HG03521 (cell line): ENCODE data around the gene BCL2.

Experiments
- ATAC-seq: cut with Tn5 transposase; IDR thresholded peaks from one replicate; pipeline ENCODE4 v1.9.1; 2021; ENCODE audit warnings: mild to moderate bottlenecking, moderate library complexity; ENCODE audit not compliant: unreplicated experiment

The BCL2 gene

GRCh38 chr18:63126134-63127069, 193.2 kb downstream of the BCL2 start:
- ATAC-seq, result no peak

DNA sequence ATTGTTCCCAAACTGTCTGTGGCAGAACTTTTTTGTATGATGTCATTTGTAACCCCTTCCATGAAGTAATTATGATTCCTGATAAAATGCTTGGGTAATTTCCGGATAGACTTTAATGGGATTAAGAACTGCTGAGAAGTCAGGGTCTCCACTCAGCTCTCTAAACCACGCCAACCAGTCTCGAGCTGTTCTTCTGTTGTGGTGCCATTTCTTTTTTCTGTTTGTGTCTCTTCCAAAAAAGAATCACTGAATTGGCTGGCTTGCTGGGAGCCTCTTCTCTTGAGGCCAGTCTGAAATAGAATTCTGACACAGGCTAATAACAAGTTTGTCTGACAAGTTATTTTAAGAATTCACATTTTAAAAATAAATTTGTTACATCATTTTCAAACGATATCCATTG, 198.9 kb downstream of the BCL2 start:
- ATAC-seq, result no peak

GRCh38 chr18:63119647-63120046, 199.9 kb downstream of the BCL2 start:
- no peak for ATAC-seq

GRCh38 chr18:63113899-63114565, 205.5 kb downstream of the BCL2 start:
- ATAC-seq, result no peak

DNA sequence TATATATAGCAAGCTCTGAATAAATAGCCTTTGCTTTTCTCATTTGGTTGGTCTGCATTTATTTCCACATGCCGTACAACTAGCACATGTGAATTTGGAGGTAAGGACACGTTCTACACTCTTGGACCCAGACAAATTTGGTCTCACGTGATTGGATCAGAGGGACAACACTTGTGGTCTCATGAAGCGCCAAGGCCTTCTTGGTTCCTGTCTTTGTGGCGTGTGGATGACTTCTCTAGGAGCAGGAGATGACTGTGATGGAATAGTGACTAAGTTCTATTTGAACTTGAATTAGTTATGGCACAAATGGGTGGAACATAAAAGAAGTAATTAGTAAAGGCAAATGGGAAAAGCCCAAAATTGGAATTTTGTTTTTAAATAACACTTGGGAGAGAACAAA, 206.9 kb downstream of the BCL2 start:
- no peak for ATAC-seq

DNA sequence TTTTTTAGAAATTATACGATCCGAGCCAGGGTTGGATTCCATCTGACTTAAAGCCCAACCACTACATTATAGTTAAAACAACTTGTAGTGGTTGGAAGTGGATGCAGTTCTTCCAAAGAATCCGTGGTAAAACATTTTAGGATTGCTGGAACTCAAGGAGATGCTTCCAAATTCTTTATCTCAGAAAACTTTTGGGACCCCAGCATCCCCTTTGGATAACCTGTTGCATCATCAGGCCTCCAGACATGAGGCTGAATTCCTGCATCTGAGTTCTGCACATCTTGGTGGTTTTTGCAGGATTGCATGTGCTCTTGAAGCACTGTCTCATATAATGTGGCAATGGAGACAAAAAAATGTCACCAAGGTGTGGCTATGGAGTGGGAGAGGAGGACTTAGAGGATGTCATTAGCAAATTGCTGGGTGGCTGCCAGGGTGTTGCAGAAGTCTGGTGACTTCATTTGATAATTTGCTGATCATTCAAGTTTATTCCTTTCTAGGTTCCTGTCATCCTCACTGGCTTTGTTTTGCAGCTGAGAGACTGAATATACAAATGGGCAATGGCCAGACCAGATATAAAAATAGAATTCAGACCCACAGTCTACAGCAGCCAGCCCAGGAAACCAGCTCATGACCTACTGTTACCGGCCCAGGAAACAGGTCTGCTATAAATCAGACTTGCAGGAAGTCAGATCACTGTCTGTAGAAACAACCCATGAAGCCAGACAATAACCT, 207.7 kb downstream of the BCL2 start:
- ATAC-seq, result no peak

- ATAC-seq, result no peak
Observed at GRCh38 chr18:63109802-63110201, 209.8 kb downstream of the BCL2 start.

DNA sequence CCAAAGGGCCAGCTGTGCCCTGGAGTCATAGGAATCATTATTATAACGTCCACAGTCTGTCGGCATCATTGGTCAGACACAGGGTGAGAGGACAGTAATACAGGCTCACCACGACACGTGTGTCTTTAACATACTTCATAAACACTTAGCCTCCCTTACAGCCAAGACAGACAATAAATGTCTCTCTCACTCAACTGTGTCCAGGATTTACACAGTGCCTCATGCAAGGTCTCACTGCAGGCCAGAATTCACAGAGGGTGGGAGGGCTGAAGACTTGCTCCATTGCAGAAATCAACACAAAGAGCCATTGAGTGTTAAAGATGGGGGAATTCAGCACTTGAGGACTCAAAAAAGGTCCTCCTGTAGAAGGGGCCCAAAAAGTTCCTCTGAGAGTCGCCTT, 210.5 kb downstream of the BCL2 start:
- no peak for ATAC-seq

DNA sequence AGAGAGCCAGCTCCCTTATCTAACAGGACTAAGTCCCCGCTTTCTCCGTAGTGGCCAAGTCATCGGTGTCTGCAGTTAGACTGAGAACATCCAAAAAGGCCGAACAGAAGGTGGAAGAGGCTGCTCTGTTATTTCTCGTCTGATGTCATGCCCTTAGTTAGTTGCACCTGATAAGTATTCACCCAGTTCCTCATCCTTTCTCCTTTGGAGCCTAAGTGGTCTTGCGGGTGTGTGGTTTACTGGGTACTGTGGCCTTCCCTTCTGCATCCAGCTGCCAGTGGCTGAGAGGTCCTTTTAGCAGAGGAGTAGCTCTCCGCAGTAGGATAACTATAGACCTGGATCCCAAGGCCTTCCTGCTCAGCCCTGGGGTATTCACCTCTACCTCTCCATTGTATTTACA, 211.6 kb downstream of the BCL2 start:
- ATAC-seq, result no peak

DNA sequence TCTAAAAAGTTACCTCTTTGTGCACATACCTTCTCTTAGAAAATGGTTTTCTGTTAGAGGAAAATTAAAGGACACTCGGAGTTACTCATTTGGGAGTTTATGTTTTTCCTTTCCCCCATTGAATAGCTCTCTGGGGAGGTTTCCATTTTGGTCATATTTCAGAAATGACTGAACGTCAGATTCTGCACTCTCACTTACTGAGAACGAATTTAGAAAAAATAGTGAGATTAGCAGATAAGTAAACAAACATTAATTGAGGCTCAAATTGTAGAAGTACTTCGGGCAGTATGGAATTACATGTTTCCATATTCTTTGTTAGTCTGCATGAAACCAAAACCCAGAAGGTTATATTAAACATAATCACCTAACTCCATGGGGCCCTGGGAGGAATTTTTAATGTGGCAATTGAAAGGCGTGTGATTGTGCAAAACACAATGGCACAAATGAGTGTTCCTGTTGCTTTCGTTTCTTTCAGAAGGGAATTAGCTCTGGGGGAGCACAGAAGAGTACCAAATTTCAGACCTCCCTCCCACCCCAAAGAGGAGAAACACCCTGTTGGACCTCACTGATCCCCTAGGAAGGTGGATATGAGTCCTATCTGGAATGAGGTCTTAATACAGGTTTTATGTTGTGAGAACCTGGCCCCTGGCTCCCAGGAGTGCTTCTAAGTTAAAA, 212.3 kb downstream of the BCL2 start:
- no peak for ATAC-seq

DNA sequence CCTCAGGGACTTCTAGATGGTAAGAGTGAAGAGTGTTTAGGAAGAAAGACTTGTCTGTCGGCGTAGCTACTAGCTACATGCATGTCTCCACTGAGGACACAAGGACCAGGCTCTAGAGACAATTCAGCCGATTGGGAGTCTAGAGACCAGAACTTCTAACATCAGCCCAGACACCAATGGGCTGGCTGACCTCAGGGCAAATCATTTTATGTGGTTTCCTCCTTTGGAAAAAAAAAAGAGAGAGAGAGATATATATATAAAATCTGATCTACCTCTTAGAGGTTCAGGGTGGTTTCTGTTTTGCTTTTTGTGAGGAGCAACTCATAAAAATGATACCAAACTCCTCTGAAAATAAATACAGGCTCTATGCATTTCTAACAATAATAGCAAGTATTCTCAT, 212.8 kb downstream of the BCL2 start:
- peak; percentile 30 for ATAC-seq

DNA sequence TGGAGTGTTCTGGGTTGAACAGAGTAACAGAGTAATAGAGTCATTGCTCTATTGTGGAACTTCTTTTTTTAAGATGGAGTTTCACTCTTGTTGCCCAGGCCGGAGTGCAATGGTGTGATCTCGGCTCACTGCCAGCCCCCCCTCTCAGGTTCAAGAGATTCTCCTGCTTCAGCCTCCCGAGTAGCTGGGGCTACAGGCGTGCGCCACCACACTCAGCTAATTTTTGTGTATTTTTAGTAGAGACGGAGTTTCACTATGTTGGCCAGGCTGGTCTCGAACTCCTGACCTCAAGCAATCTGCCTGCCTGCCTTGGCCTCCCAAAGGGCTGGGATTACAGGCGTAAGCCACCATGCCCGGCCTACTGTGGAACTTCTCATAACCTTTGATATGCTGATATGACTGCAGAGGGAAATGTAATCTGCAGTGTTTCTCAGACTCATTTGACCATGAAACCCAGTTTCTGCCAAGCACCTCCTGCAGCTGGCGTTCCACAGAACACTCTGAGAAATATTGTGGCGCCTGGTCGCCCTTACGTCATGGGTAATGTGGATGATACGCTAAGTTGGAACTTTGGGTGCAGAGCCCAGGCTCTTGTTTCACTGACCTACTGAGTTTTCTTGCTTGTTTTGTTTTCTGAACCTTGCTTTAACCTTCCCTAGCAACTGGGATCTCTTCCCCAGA, 213.8 kb downstream of the BCL2 start:
- ATAC-seq, result peak; percentile 62

GRCh38 chr18:63104868-63105267, 214.7 kb downstream of the BCL2 start:
- no peak for ATAC-seq

DNA sequence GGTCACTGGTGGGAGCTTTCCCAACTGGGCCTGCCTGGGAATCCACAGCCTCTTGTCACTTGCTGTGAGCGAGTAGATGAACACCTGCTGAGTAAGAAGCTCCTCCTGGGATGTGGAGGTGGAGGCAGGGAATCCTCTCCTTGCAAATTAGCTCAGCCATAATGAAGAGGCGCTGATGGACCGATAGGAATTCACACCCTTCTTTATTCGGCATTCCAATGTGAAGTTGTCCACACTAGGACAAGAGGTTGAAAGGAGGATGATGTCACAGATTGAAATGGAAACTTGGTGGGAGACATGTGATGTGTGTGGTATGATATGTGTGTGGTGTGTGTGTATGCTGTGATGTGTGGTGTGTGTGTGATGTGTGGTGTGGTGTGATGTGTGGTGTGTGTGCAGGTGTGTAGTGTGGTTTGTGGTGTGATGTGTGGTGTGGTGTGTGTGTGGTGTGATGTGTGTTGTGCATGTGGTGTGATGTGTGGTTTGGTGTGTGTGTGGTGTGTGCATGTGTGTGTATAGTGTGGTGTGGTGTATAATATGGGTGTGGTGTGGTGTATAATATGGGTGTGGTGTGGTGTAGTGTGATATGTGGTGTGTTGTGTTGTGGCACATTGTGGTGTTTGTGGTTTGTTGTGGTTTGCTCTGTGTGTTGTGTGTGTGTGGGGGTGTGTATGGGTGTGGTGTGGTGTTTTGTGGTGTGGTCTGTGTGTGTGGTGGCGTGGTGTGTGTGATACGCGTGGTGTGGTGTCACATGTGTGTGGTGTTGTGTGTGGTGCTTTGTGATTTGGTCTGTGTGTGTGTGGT, 216.4 kb downstream of the BCL2 start:
- ATAC-seq, result no peak

GRCh38 chr18:63100630-63101055, 218.9 kb downstream of the BCL2 start:
- no peak for ATAC-seq

GRCh38 chr18:63099848-63100629, 219.5 kb downstream of the BCL2 start:
- peak; percentile 51 for ATAC-seq

DNA sequence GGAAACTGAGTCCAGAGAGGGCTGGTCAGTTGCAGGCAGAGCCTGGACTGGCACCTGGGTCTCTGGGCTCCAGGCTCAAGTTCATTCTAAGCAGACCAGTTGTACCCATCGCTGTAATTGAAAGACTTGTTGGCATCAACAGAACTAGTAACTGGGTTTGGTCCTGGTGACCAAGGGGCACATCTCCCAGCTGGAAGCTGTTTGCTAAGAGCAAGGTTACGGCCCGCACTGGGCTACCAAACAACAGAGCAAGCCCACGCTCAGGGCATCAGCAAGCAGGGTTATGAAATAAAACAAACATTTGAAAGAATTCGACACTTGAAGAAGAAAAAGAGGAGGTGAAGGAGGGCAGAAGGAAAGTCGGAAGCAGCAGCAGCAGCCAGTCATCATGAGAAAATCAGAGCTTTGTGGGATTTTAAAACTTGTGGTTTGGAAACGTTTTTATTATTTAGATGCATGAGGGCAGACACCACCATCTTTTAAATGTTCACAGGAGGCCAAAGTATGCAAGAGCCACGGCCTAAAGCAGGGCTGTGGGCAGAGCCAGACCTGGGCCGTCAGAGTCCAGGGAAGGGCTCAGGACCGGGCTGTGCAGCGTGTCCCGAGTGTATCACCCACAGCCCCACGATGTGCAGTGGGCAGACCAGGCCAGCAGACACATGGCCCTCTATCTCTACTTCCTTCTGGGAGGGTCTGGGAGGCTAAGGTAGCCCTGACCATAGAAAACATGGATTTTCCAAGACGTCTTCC, 220.3 kb downstream of the BCL2 start:
- ATAC-seq, result no peak
